KBM-7 (cell line): ENCODE measurements around the gene NGEF.

Experiments
- DNase-seq: peaks from one replicate; pipeline ENCODE4 v3.0.0-alpha.2; 2015
- in situ Hi-C: fragments of 300-500 bp; cut with MboI; formaldehyde crosslinking; loops from 2 replicates; pipeline ENCODE4 v1.14.3; 2020; ENCODE audit warnings: low sequenced_read_pairs, low pct_unique_long_range_greater_than_20kb, mixed read lengths

The NGEF gene

GRCh38 chr2:232979871-232980461 lies 33.1 kb downstream of the NGEF start:
- no peak for DNase-seq

GRCh38 chr2:232977438-232977971 lies 35.6 kb downstream of the NGEF start:
- no peak for DNase-seq
- in situ Hi-C loops = no loop called here

More at GRCh38 chr2:232979871-232980461, 33.1 kb downstream of the NGEF start:
- in situ Hi-C loops = no loop called here

- in situ Hi-C loops = no loop called here
- no peak for DNase-seq
Measured at GRCh38 chr2:232976666-232977437, 36.2 kb downstream of the NGEF start.

- in situ Hi-C loops = no loop called here
- DNase-seq = no peak
Measured at GRCh38 chr2:232976176-232976575, 36.9 kb downstream of the NGEF start.

- no peak for DNase-seq
- in situ Hi-C loops = no loop called here
Measured at GRCh38 chr2:232974396-232974795, 38.7 kb downstream of the NGEF start.

- no peak for DNase-seq
Measured at GRCh38 chr2:232973796-232974195, 39.3 kb downstream of the NGEF start.

GRCh38 chr2:232973011-232973735 lies 39.9 kb downstream of the NGEF start:
- in situ Hi-C loops = no loop called here
- no peak for DNase-seq

More at GRCh38 chr2:232973796-232974195, 39.3 kb downstream of the NGEF start:
- in situ Hi-C loops = no loop called here

- no peak for DNase-seq
- in situ Hi-C loops = no loop called here
Measured at GRCh38 chr2:232971744-232972143, 41.3 kb downstream of the NGEF start.

GRCh38 chr2:232970051-232970450 lies 43.0 kb downstream of the NGEF start:
- in situ Hi-C loops = no loop called here

GRCh38 chr2:232967474-232967873 lies 45.6 kb downstream of the NGEF start:
- DNase-seq = no peak
- in situ Hi-C loops = no loop called here

More at GRCh38 chr2:232970051-232970450, 43.0 kb downstream of the NGEF start:
- no peak for DNase-seq

- no peak for DNase-seq
- in situ Hi-C loops = no loop called here
Measured at GRCh38 chr2:232966122-232966521, 46.9 kb downstream of the NGEF start.

- DNase-seq = no peak
- in situ Hi-C loops = no loop called here
Measured at GRCh38 chr2:232963913-232964312, 49.1 kb downstream of the NGEF start.

- in situ Hi-C loops = no loop called here
- DNase-seq = no peak
Measured at GRCh38 chr2:232960862-232961261, 52.2 kb downstream of the NGEF start.

- peak; percentile 14 for DNase-seq
- in situ Hi-C loops = no loop called here
Measured at GRCh38 chr2:232959139-232959538, 53.9 kb downstream of the NGEF start.

GRCh38 chr2:232957657-232958090 lies 55.4 kb downstream of the NGEF start:
- in situ Hi-C loops = no loop called here
- no peak for DNase-seq

- in situ Hi-C loops = no loop called here
- DNase-seq = no peak
Measured at GRCh38 chr2:232955856-232956255, 57.2 kb downstream of the NGEF start.

- in situ Hi-C loops = no loop called here
- DNase-seq = no peak
Measured at GRCh38 chr2:232954691-232955090, 58.4 kb downstream of the NGEF start.

GRCh38 chr2:232951891-232952290 lies 61.2 kb downstream of the NGEF start:
- in situ Hi-C loops = no loop called here
- no peak for DNase-seq

GRCh38 chr2:232951181-232951580 lies 61.9 kb downstream of the NGEF start:
- in situ Hi-C loops = no loop called here

GRCh38 chr2:232950751-232951150 lies 62.3 kb downstream of the NGEF start:
- DNase-seq = no peak
- in situ Hi-C loops = no loop called here

More at GRCh38 chr2:232951181-232951580, 61.9 kb downstream of the NGEF start:
- no peak for DNase-seq
